ENCODE data around the gene CLEC19A.

Gene CLEC19A

DNA sequence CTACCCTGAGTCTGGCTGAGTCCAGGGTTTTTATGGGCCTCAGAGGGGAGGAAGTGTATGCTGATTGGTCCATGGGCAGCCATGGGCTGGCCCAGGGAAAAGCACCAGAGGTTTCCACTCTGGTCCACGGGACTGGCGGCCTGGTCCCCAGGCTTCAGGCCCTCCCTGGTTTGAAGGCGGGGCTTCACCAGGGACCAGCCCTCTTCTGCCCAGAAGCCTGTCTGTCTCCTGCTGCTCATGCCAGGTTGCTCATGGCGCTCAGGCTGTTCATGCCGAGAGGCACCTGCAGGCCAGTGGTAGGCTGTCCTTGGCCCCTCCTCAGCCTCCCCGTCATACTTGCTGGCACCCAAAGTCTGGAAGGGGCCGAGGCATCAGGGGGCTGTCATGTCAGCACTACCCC, 45.0 kb upstream of the CLEC19A start:
- Histone ChIP-seq H3K4me3 (ENCODE audit: severe bottlenecking) (no peak overlapping the region), H3K9me3 (ENCODE audit: severe bottlenecking) (peaks cover 2% of the 10 kb centered on the region), H3K4me1 (ENCODE audit: insufficient read depth, poor library complexity, severe bottlenecking) (no peaks in the 10 kb centered on the region), H3K36me3 (ENCODE audit: low read depth) (no peaks in the 10 kb centered on the region), H3K27ac (ENCODE audit: poor library complexity, severe bottlenecking) (no peak overlapping the region), H3K27me3 (ENCODE audit: insufficient read depth, poor library complexity, severe bottlenecking) (no peaks in the 10 kb centered on the region)
- DNase-seq (ENCODE audit: low spot score) (no peak), ATAC-seq (ENCODE audit: low read depth) (no peak)
- TF ChIP-seq, protein P1, sequence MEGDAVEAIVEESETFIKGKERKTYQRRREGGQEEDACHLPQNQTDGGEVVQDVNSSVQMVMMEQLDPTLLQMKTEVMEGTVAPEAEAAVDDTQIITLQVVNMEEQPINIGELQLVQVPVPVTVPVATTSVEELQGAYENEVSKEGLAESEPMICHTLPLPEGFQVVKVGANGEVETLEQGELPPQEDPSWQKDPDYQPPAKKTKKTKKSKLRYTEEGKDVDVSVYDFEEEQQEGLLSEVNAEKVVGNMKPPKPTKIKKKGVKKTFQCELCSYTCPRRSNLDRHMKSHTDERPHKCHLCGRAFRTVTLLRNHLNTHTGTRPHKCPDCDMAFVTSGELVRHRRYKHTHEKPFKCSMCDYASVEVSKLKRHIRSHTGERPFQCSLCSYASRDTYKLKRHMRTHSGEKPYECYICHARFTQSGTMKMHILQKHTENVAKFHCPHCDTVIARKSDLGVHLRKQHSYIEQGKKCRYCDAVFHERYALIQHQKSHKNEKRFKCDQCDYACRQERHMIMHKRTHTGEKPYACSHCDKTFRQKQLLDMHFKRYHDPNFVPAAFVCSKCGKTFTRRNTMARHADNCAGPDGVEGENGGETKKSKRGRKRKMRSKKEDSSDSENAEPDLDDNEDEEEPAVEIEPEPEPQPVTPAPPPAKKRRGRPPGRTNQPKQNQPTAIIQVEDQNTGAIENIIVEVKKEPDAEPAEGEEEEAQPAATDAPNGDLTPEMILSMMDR (IDR thresholded peaks at IDR 0.05; ENCODE audit: poor library complexity, severe bottlenecking): no peak

- no peak for ATAC-seq (ENCODE audit: low read depth)
- Histone ChIP-seq H3K4me1 (ENCODE audit: insufficient read depth, poor library complexity, severe bottlenecking) (no peaks in the 10 kb centered on the region), H3K27ac (ENCODE audit: poor library complexity, severe bottlenecking) (no peak overlapping the region), H3K9me3 (ENCODE audit: severe bottlenecking) (no peaks in the 10 kb centered on the region), H3K27me3 (ENCODE audit: insufficient read depth, poor library complexity, severe bottlenecking) (no peaks in the 10 kb centered on the region), H3K4me3 (ENCODE audit: severe bottlenecking) (no peak overlapping the region), H3K36me3 (ENCODE audit: low read depth) (no peaks in the 10 kb centered on the region)
- no peak for DNase-seq (ENCODE audit: low spot score)
- TF ChIP-seq, protein P1 (IDR thresholded peaks at IDR 0.05; ENCODE audit: poor library complexity, severe bottlenecking): no peak
These were observed 44.0 kb upstream of the CLEC19A start for GRCh38 chr16:19241512-19241911.

GRCh38 chr16:19242186-19242585, 43.3 kb upstream of the CLEC19A start:
- Histone ChIP-seq H3K36me3 (ENCODE audit: low read depth) (no peaks in the 10 kb centered on the region), H3K27ac (ENCODE audit: poor library complexity, severe bottlenecking) (no peak overlapping the region), H3K4me3 (ENCODE audit: severe bottlenecking) (no peak overlapping the region), H3K9me3 (ENCODE audit: severe bottlenecking) (no peaks in the 10 kb centered on the region), H3K27me3 (ENCODE audit: insufficient read depth, poor library complexity, severe bottlenecking) (no peaks in the 10 kb centered on the region), H3K4me1 (ENCODE audit: insufficient read depth, poor library complexity, severe bottlenecking) (no peaks in the 10 kb centered on the region)
- DNase-seq (ENCODE audit: low spot score) (no peak), ATAC-seq (ENCODE audit: low read depth) (no peak)
- TF ChIP-seq, protein P1 (IDR thresholded peaks at IDR 0.05; ENCODE audit: poor library complexity, severe bottlenecking): no peak

DNA sequence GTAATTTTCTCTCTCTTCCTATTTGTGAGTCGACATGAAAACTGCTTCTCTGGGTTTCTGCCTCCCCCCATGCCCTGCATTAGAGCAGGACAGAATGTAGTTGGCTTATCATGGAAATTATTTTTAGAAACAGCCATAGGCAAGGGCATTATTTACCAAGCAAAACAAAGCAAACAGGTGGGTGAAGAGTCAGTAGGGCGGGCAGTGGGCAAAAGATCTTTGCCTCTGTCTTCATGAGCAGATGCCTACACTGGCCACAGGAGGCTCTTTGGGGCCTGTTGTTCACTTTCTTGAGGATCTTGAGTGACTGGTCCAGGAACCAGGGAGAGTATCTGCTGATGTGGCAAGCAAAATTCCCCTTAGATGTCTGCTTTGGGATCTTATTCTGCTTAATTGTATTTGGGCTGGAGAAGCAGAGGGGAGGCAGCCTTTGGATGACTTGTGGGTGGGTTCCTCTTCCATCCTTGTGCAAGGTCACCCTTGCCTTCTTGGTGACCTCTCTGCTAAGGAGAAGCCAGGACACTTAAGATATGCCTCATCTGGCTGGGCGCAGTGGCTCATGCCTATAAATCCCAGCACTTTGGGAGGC, 42.5 kb upstream of the CLEC19A start:
- no peak for ATAC-seq (ENCODE audit: low read depth)
- DNase-seq (ENCODE audit: low spot score): no peak
- Histone ChIP-seq H3K4me1 (ENCODE audit: insufficient read depth, poor library complexity, severe bottlenecking) (no peaks in the 10 kb centered on the region), H3K36me3 (ENCODE audit: low read depth) (no peaks in the 10 kb centered on the region), H3K4me3 (ENCODE audit: severe bottlenecking) (no peak overlapping the region), H3K9me3 (ENCODE audit: severe bottlenecking) (no peaks in the 10 kb centered on the region), H3K27ac (ENCODE audit: poor library complexity, severe bottlenecking) (no peak overlapping the region), H3K27me3 (ENCODE audit: insufficient read depth, poor library complexity, severe bottlenecking) (no peaks in the 10 kb centered on the region)
- TF ChIP-seq, protein P1 (IDR thresholded peaks at IDR 0.05; ENCODE audit: poor library complexity, severe bottlenecking): no peak

DNA sequence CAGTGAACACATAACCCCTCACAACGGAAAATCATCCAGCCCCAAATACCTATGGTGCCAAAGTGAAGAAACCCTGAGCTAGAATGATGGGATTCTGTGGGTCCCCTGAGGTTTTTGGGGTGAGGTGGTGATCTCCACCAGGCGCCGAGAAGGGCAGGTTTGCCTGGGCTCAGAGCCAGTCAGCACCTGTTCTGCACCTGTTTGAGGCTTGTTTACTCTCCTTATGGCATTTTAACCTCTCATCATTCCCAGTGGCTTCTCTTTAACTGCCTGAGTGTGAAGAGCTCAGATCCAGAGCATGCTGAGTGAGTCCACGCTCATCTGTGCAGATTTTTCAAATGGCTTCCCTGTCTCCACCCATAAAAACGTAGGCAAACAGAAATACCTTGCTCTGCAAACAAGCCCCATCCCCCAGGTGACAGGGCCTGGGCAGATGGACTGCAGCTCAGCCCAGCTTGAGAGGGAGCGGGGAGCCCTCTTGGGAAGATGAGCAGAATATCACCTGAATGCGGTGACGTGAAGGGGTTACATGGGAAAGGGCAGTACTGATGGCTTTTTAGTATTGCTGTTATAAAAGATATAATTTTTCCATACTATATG, 40.1 kb upstream of the CLEC19A start:
- no peak for DNase-seq (ENCODE audit: low spot score)
- no peak overlapping the region for H3K27ac ChIP-seq (ENCODE audit: poor library complexity, severe bottlenecking)
- no peak for ATAC-seq (ENCODE audit: low read depth)

More for the DNA sequence above, 40.1 kb upstream of the CLEC19A start:
- H3K27me3 ChIP-seq (ENCODE audit: insufficient read depth, poor library complexity, severe bottlenecking): no peaks in the 10 kb centered on the region
- no peak overlapping the region for H3K4me3 ChIP-seq (ENCODE audit: severe bottlenecking)
- TF ChIP-seq, protein P1 (IDR thresholded peaks at IDR 0.05; ENCODE audit: poor library complexity, severe bottlenecking): no peak
- H3K4me1 ChIP-seq (ENCODE audit: insufficient read depth, poor library complexity, severe bottlenecking): no peaks in the 10 kb centered on the region
- H3K9me3 ChIP-seq (ENCODE audit: severe bottlenecking): no peaks in the 10 kb centered on the region
- H3K36me3 ChIP-seq (ENCODE audit: low read depth): no peaks in the 10 kb centered on the region
